Muscle of leg (tissue), 11 donors: ENCODE data around the gene IL1RAP. TPM values are rescaled to one million over a fixed set of nuclear protein-coding genes. Genes with fewer than 3 reads are reported as not detected.

Experiments
- DNase-seq: peaks from one replicate; pipeline ENCODE4 v3.0.0; 2013
- H3K27ac ChIP-seq: one replicate; pipeline ENCODE4 v1.5.1; 2013; ENCODE audit warnings: mild to moderate bottlenecking, low read length, control low read depth
- H3K27me3 ChIP-seq: one replicate; pipeline ENCODE4 v1.6.1; 2013; ENCODE audit warnings: low read length; ENCODE audit not compliant: control insufficient read depth, insufficient read depth
- H3K36me3 ChIP-seq: one replicate; pipeline ENCODE4 v1.6.1; 2013; ENCODE audit warnings: low read length; ENCODE audit not compliant: control insufficient read depth, insufficient read depth
- H3K4me1 ChIP-seq: one replicate; pipeline ENCODE4 v1.6.1; 2013; ENCODE audit warnings: low read length; ENCODE audit not compliant: control insufficient read depth, insufficient read depth
- H3K4me3 ChIP-seq: one replicate; pipeline ENCODE4 v1.5.1; 2013; ENCODE audit warnings: low read length, control low read depth
- H3K9me3 ChIP-seq: replicated peaks from 2 replicates; pipeline ENCODE4 v1.6.1; 2013; ENCODE audit warnings: low read depth, low read length; ENCODE audit not compliant: control insufficient read depth
- WGBS: methylation state at CpG from one replicate; pipeline ENCODE4 v1.1.5; 2013; ENCODE audit warnings: missing lambda C conversion rate; ENCODE audit not compliant: insufficient coverage; 5-methylcytosine and 5-hydroxymethylcytosine counted together
- polyA plus RNA-seq, 8 donors: library from polyadenylated mRNA; unstranded; fragments of 120-200 nt; gene quantifications; one replicate each; pipeline versions ENCODE4 v1.2.1 to v1.2.3, GENCODE V29; 2013; ENCODE audit warnings: inconsistent platforms in 1 of 8, low replicate concordance in 1 of 8; ENCODE audit not compliant: insufficient read length in 8 of 8, insufficient read depth in 1 of 8
- total RNA-seq: library from RNA; stranded (reverse); fragments of 120-200 nt; gene quantifications from one replicate; pipeline ENCODE4 v1.2.4, GENCODE V29; 2013

The IL1RAP gene
- total and polyA plus RNA-seq, 9 donors, result 9.5 to 18.8 (median 14.5) TPM

DNA sequence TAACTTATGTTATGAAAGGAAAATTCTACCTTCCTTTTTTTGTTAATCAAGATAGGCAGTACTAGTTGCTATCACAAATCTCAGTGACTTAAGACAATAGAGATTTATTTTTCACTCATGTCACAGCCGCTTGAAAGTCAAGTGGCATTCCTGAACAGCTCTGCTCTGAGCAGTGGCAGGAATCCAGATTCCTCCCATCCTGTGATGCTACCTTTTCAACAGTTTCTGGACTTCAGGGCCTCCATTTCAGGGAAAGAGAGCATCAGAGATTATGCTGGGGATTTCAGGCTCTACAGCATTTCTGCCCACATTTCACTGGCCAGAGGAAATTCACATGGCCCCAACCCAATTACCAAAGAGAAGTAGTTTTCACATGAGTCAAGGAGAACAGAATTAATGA is 83.4 kb downstream of the IL1RAP start:
- Histone ChIP-seq H3K4me3 (no peak overlapping the region), H3K36me3 (no peaks in the 10 kb centered on the region), H3K9me3 (no peaks in the 10 kb centered on the region), H3K27ac (no peak overlapping the region), H3K4me1 (no peaks in the 10 kb centered on the region), H3K27me3 (no peaks in the 10 kb centered on the region)
- no CpG with 5 or more reads among the region's 1 CpG for WGBS
- no peak for DNase-seq

DNA sequence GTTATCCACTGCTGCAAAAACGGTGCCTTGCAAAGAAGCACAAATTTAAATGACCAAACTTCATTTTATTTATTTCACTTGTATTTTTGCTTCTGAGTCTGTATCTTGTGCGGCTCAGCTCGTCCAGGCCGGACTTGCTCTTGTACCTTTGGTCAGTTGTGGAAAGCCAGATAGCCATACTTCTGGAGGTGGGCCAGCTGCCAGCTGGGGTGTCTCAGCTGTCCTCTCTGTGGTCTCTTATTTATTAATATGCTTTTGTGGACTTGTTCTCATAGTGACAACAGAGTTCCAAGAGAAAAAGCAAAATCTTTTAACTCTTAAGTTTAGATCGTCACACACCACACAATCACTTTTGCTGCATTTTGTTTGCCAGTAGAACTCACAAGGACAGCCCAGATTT is 87.7 kb downstream of the IL1RAP start:
- H3K4me3 ChIP-seq, result no peak overlapping the region
- H3K9me3 ChIP-seq, result no peaks in the 10 kb centered on the region
- H3K36me3 ChIP-seq, result peaks cover 2% of the 10 kb centered on the region
- no peaks in the 10 kb centered on the region for H3K27me3 ChIP-seq
- no CpG with 5 or more reads among the region's 5 CpGs for WGBS
- H3K27ac ChIP-seq, result no peak overlapping the region
- H3K4me1 ChIP-seq, result no peaks in the 10 kb centered on the region
- no peak for DNase-seq

DNA sequence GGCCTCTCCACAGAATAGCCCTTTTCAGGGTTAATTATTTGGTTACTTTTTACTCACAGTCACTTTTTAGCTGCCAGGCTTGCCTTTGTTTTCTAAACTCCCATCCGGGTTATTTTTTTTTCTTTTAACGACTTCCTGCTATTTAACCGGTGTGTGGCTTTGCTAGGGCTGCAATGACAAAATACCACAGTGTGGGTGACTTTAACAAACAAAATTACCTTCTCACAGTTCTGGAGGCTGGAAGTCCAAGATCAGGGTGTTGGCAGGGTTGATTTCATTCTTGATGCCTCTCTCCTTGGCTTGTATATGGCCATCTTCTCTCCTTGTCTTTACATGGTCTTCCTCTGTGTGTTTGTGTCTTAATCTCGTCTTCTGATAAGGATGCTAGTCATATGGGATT is 91.5 kb downstream of the IL1RAP start:
- Histone ChIP-seq H3K36me3 (peaks cover 2% of the 10 kb centered on the region), H3K27me3 (no peaks in the 10 kb centered on the region), H3K4me3 (no peak overlapping the region), H3K9me3 (no peaks in the 10 kb centered on the region), H3K4me1 (no peaks in the 10 kb centered on the region), H3K27ac (no peak overlapping the region)
- no peak for DNase-seq
- WGBS, result no CpG with 5 or more reads among the region's 4 CpGs

DNA sequence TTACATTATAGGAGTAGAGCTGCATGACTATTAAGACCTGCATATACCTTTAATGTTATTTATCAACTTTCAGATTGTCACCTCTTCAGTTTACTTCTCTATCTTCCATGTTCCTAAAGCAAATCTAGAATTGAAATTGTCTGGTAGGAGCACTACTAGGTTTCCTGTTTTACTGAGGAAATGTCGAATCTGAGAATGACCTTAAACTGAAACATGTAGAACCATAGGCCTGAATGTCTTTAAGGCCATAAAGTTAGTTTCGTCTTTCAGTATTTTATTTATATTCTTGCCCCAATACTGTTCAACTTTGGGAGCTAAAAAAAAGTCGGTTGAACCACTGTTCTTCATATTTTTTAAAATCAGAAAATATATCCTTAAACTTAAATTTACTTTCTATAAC is 92.7 kb downstream of the IL1RAP start:
- H3K4me1 ChIP-seq, result no peaks in the 10 kb centered on the region
- H3K36me3 ChIP-seq, result peaks cover 2% of the 10 kb centered on the region
- H3K9me3 ChIP-seq, result no peaks in the 10 kb centered on the region
- no peak for DNase-seq
- H3K4me3 ChIP-seq, result no peak overlapping the region
- no CpG with 5 or more reads among the region's 3 CpGs for WGBS
- no peaks in the 10 kb centered on the region for H3K27me3 ChIP-seq
- no peak overlapping the region for H3K27ac ChIP-seq

DNA sequence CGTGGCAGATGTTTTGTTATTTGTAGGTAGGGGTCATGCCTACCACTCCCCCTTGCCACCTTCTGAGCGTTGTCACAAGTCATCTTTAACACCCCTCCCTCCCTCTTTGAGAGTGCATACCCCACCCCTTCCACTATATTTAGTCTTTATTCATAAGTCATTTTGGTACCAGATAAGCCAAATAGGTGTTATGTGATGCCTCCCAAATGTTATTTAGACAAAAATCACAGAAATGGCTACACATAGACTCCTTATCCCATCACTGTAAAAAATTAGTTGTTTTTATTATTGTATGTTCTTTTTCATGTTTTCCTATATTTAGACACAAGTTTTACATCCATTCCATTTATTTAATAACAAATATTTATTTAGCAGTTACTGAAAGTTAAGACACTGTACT is 93.1 kb downstream of the IL1RAP start:
- peaks cover 2% of the 10 kb centered on the region for H3K36me3 ChIP-seq
- no peaks in the 10 kb centered on the region for H3K9me3 ChIP-seq
- no peaks in the 10 kb centered on the region for H3K27me3 ChIP-seq
- DNase-seq, result no peak
- WGBS, result no CpG with 5 or more reads among the region's 2 CpGs
- no peak overlapping the region for H3K27ac ChIP-seq
- H3K4me3 ChIP-seq, result no peak overlapping the region
- no peaks in the 10 kb centered on the region for H3K4me1 ChIP-seq

DNA sequence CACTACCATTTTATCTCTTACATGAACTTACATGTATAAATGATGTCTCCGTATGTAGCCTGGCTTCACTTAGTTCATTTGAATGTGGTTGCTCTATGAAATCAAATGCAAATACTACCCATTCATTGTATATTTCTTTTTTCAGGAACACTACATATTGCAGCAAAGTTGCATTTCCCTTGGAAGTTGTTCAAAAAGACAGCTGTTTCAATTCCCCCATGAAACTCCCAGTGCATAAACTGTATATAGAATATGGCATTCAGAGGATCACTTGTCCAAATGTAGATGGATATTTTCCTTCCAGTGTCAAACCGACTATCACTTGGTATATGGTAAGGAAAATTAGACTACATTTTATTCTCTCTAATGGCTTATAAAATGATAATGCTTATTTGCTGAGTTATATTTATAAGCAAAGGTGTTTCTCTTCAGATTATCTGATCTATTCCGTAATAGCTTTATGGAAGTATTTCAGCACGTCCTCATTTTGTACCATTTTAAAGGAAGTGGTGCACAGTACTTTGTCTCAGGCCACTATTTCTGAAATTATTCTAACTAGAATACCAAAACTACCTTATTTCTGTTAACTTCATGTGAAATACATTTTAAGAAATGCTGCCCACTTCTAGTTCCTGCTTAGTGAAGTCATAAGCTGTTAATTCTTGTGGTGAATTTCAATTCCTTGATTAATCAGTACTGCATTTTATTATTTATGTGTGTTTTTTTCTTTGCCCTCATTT is 95.1 kb downstream of the IL1RAP start:
- H3K4me1 ChIP-seq, result no peaks in the 10 kb centered on the region
- whole genome bisulfite sequencing, result no CpG with 5 or more reads among the region's 4 CpGs
- H3K9me3 ChIP-seq, result no peaks in the 10 kb centered on the region
- H3K27me3 ChIP-seq, result no peaks in the 10 kb centered on the region
- H3K36me3 ChIP-seq, result peaks cover 2% of the 10 kb centered on the region
- no peak overlapping the region for H3K27ac ChIP-seq
- peak; percentile 46 for DNase-seq
- no peak overlapping the region for H3K4me3 ChIP-seq

DNA sequence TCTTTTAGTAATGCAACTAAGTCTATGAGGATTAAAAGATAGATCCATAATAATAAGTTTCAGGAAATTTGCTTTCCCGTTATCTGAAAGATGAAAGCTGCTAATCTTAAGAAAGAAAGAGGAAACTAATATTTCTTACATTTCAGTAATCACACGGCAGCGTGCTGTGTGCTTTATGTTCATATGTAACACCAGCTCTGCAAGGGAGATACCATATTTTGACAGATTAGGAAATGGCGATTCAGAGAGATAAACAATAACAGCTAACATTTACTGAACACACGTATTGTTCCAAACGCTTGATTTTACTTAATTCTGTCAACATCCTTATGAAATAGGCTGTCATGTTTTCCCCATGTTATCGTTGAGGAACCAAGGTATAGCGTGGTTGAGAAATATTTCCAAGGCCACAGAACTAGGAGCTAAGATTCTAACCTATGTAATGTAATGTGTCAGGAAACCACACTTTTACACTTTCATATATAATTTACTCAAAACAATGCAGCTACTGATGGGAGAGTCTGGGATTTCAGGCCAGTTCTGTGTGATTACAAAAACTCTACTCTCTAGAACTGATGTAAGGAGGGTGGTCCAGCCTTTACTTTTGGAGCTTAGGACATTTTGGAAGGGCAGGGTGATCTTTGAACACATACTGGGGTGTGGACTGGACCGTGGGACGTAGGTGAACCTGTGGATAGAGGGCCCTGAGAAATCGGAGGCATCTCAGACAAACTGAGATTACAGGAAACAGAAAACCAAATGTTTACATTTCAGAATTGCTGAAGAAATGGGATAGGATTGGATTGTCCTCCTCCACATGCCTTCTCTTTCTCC is 100.6 kb downstream of the IL1RAP start:
- no peak overlapping the region for H3K27ac ChIP-seq
- H3K4me1 ChIP-seq, result no peaks in the 10 kb centered on the region
- no peaks in the 10 kb centered on the region for H3K9me3 ChIP-seq
- H3K4me3 ChIP-seq, result no peak overlapping the region
- WGBS, result no CpG with 5 or more reads among the region's 11 CpGs
- no peaks in the 10 kb centered on the region for H3K27me3 ChIP-seq
- DNase-seq, result no peak
- no peaks in the 10 kb centered on the region for H3K36me3 ChIP-seq

DNA sequence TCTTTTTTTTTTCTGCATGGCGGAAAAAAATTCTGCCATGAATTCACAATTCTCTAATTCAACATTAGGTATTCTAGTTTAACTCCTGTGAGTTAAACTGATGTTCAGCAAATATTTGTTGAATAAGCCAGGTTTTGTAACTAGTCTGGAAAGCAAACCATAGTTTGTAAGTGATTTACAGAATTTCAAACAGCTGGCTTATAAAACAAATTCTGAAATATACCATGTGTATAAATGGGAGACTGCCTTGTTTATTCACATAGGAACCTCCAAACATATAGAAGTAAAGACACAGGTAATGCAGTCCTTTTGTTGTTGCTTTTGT is 101.1 kb downstream of the IL1RAP start:
- no peaks in the 10 kb centered on the region for H3K36me3 ChIP-seq
- H3K4me3 ChIP-seq, result no peak overlapping the region
- no peak for DNase-seq
- H3K4me1 ChIP-seq, result no peaks in the 10 kb centered on the region
- WGBS, result no CpG with 5 or more reads among the region's 1 CpG
- H3K27ac ChIP-seq, result no peak overlapping the region
- no peaks in the 10 kb centered on the region for H3K27me3 ChIP-seq
- no peaks in the 10 kb centered on the region for H3K9me3 ChIP-seq

DNA sequence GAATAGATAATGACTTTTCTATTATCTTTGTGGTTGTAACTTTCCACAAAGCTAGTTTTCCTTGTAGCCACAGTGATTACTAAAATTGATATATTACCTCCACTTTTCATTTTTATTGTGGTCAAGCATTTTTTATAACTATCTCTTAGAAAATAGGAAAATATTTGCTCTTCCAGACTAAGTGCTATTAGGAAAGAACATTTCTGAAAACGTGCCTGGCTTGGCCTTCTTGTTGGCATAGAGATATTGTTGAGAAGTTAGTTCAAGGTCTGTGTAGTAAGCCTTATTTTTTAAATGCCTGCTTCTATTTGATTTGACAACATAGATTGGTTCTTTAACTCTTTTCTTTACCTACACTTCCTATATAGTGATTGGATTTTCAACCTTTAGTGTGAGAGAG is 101.7 kb downstream of the IL1RAP start:
- H3K4me1 ChIP-seq, result no peaks in the 10 kb centered on the region
- WGBS, result no CpG with 5 or more reads among the region's 1 CpG

DNA sequence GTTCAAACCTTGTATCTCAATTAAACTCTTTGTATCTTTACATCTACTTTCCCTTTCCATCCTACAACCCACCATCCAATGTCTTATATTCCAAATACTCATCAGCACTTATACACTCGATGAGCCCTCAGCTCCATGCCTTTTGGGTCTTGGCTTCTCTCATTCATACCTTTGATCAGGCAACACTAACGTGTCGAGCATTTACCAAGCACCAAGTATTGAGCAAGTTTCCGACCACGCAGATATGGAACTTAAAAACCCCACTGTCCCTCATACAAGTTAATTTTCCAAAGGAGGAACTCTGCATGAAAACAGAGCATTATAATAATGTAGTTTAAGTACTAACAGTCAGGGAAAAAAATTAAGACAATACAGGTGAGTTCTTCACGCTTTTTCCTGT is 102.8 kb downstream of the IL1RAP start:
- H3K4me3 ChIP-seq, result no peak overlapping the region
- no peaks in the 10 kb centered on the region for H3K27me3 ChIP-seq
- DNase-seq, result no peak
- H3K36me3 ChIP-seq, result no peaks in the 10 kb centered on the region
- H3K9me3 ChIP-seq, result no peaks in the 10 kb centered on the region
- WGBS, result 79% methylated on average over 1 of the region's 6 CpGs
- no peaks in the 10 kb centered on the region for H3K4me1 ChIP-seq
- H3K27ac ChIP-seq, result no peak overlapping the region

More for the DNA sequence above, 101.7 kb downstream of the IL1RAP start:
- H3K4me3 ChIP-seq, result no peak overlapping the region
- no peak overlapping the region for H3K27ac ChIP-seq
- H3K36me3 ChIP-seq, result no peaks in the 10 kb centered on the region
- peak; percentile 23 for DNase-seq
- H3K9me3 ChIP-seq, result no peaks in the 10 kb centered on the region
- H3K27me3 ChIP-seq, result no peaks in the 10 kb centered on the region
